Neural progenitor cell (in vitro differentiated cells): ENCODE results near the gene TRABD. TPM values are rescaled to one million over a fixed set of nuclear protein-coding genes. Genes with fewer than 3 reads are reported as not detected.

Source experiments
- DNase-seq: peaks from one replicate; pipeline ENCODE4 v3.0.0-alpha.2; 2016; ENCODE audit warnings: low spot score
- H2AFZ ChIP-seq: fragments of 200-600 bp; sonication (generic); replicated peaks from 2 replicates; pipeline ENCODE4 v1.6.1; 2016; ENCODE audit warnings: antibody characterized with exemption
- H3F3A ChIP-seq: fragments of 200-600 bp; sonication (generic); 2 replicates; pipeline ENCODE4 v1.6.1; 2016; ENCODE audit warnings: antibody characterized with exemption, low read depth
- H3K27ac ChIP-seq: fragments of 200-600 bp; sonication (generic); 2 replicates; pipeline ENCODE4 v1.5.1; 2016; ENCODE audit warnings: mild to moderate bottlenecking
- H3K27me3 ChIP-seq: fragments of 200-600 bp; sonication (generic); 2 replicates; pipeline ENCODE4 v1.6.1; 2016; ENCODE audit warnings: mild to moderate bottlenecking, moderate library complexity
- H3K36me3 ChIP-seq: fragments of 200-600 bp; sonication (generic); 2 replicates; pipeline ENCODE4 v1.5.1; 2016
- H3K4me1 ChIP-seq: fragments of 200-600 bp; sonication (generic); 2 replicates; pipeline ENCODE4 v1.6.1; 2016; ENCODE audit warnings: mixed run types
- H3K4me2 ChIP-seq: fragments of 200-600 bp; sonication (generic); 2 replicates; pipeline ENCODE4 v1.6.1; 2016
- H3K4me3 ChIP-seq: fragments of 200-600 bp; sonication (generic); 2 replicates; pipeline ENCODE4 v1.5.1; 2016
- H3K79me2 ChIP-seq: fragments of 200-600 bp; sonication (generic); 2 replicates; pipeline ENCODE4 v1.6.1; 2016; ENCODE audit warnings: low read depth
- H3K9ac ChIP-seq: fragments of 200-600 bp; sonication (generic); 2 replicates; pipeline ENCODE4 v1.6.1; 2016
- H3K9me3 ChIP-seq: fragments of 200-600 bp; sonication (generic); 2 replicates; pipeline ENCODE4 v1.5.1; 2016; ENCODE audit warnings: low read depth
- H4K20me1 ChIP-seq: fragments of 200-600 bp; sonication (generic); 2 replicates; pipeline ENCODE4 v1.6.1; 2016; ENCODE audit warnings: low read depth
- H3K27ac Mint-ChIP-seq: 3 replicates; pipeline ENCODE4 v1.8.0; 2021; ENCODE audit warnings: mixed read lengths
- H3K27me3 Mint-ChIP-seq: 2 replicates; pipeline ENCODE4 v1.8.0; 2022; ENCODE audit warnings: low read depth, mild to moderate bottlenecking, inconsistent platforms, moderate library complexity, mixed read lengths; ENCODE audit not compliant: insufficient read depth
- H3K36me3 Mint-ChIP-seq: 3 replicates; pipeline ENCODE4 v1.8.0; 2021; ENCODE audit warnings: mixed read lengths
- H3K4me1 Mint-ChIP-seq: 3 replicates; pipeline ENCODE4 v1.8.0; 2021; ENCODE audit warnings: mixed read lengths
- H3K4me3 Mint-ChIP-seq: 3 replicates; pipeline ENCODE4 v1.8.0; 2021; ENCODE audit warnings: mild to moderate bottlenecking, moderate library complexity, mixed read lengths
- H3K9me3 Mint-ChIP-seq: 3 replicates; pipeline ENCODE4 v1.8.0; 2020; ENCODE audit warnings: mixed read lengths
- CTCF ChIP-seq: fragments of 200-600 bp; sonication (generic); IDR thresholded peaks from 2 replicates; pipeline ENCODE4 v1.5.1; 2017; ENCODE audit warnings: antibody characterized with exemption, mild to moderate bottlenecking
- EZH2 ChIP-seq: fragments of 200-600 bp; sonication (generic); IDR thresholded peaks from 2 replicates; pipeline ENCODE4 v1.6.1; 2017; ENCODE audit warnings: antibody characterized with exemption, mild to moderate bottlenecking, moderate library complexity
- EZH2phosphoT487 ChIP-seq: fragments of 200-600 bp; sonication (generic); IDR thresholded peaks from 2 replicates; pipeline ENCODE4 v1.6.1; 2017; ENCODE audit warnings: antibody characterized with exemption
- total RNA-seq: library from RNA; depleted of rRNA; stranded (reverse); fragments of >200 nt; gene quantifications from 2 replicates; pipeline ENCODE4 v1.2.3, GENCODE V29; 2015; ENCODE audit warnings: low replicate concordance

Gene TRABD
- total RNA-seq, 1 donor from 2014 or later = 15.4 TPM

DNA sequence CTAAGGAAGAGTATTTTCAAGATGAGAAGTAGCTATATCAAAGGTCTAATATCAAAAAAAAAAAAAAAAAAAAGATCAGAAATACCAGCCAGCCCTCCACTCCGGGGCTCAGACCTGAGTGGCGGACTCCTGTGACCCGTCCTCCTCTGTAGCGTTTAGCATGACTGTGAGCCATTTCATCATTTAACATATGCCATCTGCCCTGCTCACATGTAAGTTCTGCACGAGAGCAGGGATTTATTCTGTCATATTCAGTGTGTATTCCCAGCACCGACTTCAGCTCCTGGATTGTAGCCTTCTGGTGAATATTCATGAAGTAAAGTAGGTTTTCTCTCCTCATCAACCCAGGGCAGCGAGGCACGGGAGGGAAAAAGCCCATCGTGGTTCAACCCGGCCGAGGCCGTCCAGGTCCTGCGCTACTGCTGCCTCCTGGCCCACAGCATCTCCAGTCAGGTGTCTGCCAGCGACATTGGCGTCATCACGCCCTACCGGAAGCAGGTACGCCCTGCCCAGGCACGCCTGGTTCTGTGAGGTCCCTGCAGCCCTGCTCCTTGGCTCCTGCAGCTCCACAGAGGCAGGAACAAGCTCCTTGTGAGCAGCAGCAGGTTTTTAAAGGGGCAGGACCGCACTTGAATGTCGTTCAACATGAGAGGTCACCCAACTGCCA lies 27.9 kb upstream of the TRABD start:
- H3F3A ChIP-seq = no peaks in the 10 kb centered on the region
- no peaks in the 10 kb centered on the region for H3K4me1 Mint-ChIP-seq
- no peaks in the 10 kb centered on the region for H3K4me1 ChIP-seq
- no peak overlapping the region for H3K27ac ChIP-seq
- H3K27me3 Mint-ChIP-seq = peaks cover 5% of the 10 kb centered on the region
- no peak overlapping the region for H3K4me3 Mint-ChIP-seq
- no peaks in the 10 kb centered on the region for H3K36me3 Mint-ChIP-seq
- no peak overlapping the region for H3K27ac Mint-ChIP-seq
- H3K4me3 ChIP-seq = no peak overlapping the region
- H3K27me3 ChIP-seq = no peaks in the 10 kb centered on the region
- no peaks in the 10 kb centered on the region for H3K36me3 ChIP-seq
- TF ChIP-seq CTCF = no peak
- TF ChIP-seq EZH2 = no peak
- TF ChIP-seq EZH2phosphoT487 = no peak
- no peaks in the 10 kb centered on the region for H4K20me1 ChIP-seq
- H3K4me2 ChIP-seq = no peak overlapping the region
- H3K9me3 ChIP-seq = no peaks in the 10 kb centered on the region
- DNase-seq = no peak
- H3K79me2 ChIP-seq = no peaks in the 10 kb centered on the region
- H3K9me3 Mint-ChIP-seq = no peaks in the 10 kb centered on the region
- no peak overlapping the region for H2AFZ ChIP-seq
- no peak overlapping the region for H3K9ac ChIP-seq

- peak overlapping the region; percentile 33 for H3K27ac Mint-ChIP-seq
- DNase-seq = no peak
- TF ChIP-seq EZH2 (no peak), CTCF (no peak), EZH2phosphoT487 (no peak)
Observed at GRCh38 chr22:50160947-50161346, 24.8 kb upstream of the TRABD start.

DNA sequence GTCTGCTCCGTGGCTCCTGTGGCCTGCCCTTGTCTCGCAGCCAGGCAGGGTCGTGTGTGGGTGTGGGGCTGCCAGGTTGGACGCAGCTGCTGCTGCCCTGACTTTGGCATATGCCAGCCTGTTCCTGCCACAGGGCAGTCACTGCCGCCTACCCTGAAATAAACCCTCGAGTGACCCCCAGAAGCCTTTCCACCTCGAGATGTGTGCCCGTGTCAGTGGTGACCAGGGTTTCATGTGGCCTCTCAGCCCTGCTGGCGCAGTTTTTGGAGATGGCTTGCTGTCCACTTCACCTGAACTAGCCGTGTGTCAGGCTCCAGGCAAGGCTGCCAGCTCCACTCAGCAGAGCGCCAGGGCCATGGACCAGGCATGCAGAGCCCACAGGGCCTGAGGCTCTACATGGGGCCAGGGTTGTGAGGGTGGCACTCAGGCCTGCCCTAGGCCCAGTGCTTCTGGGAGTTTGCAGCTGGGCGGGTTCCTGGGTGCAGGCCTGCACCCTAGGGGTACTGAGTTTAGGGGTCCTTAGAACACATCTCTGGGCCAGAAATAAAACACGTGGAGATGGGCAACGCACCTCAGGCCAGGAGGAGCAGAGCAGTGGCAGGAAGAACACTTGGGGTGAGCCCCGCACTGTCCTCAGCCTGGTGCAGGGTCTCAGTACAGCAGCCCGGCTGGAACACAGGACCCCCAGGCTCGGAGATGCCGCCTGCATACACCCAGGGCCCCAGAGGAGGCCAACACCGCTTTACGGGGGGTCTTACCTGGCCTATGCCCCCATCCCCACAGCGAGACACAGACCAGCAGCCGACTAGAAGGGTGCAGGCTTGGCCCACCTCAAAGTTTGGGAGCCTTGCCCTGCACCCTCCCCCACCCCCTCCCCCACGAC lies 24.0 kb upstream of the TRABD start:
- H3K36me3 ChIP-seq = no peaks in the 10 kb centered on the region
- Mint-ChIP-seq H3K27me3 (peaks cover 11% of the 10 kb centered on the region), H3K36me3 (no peaks in the 10 kb centered on the region), H3K4me1 (no peaks in the 10 kb centered on the region), H3K4me3 (no peak overlapping the region), H3K9me3 (no peaks in the 10 kb centered on the region), H3K27ac (no peak overlapping the region)
- no peaks in the 10 kb centered on the region for H3K4me1 ChIP-seq
- H3K4me2 ChIP-seq = no peak overlapping the region
- H3F3A ChIP-seq = no peaks in the 10 kb centered on the region
- H4K20me1 ChIP-seq = no peaks in the 10 kb centered on the region
- H3K79me2 ChIP-seq = no peaks in the 10 kb centered on the region
- no peak for DNase-seq
- no peak overlapping the region for H3K9ac ChIP-seq
- H2AFZ ChIP-seq = no peak overlapping the region
- no peak overlapping the region for H3K4me3 ChIP-seq
- H3K27me3 ChIP-seq = peaks cover 1% of the 10 kb centered on the region
- H3K27ac ChIP-seq = no peak overlapping the region
- no peaks in the 10 kb centered on the region for H3K9me3 ChIP-seq
- TF ChIP-seq EZH2 (no peak), CTCF (no peak), EZH2phosphoT487 (no peak)

More at GRCh38 chr22:50160947-50161346, 24.8 kb upstream of the TRABD start:
- H3K9me3 ChIP-seq = no peaks in the 10 kb centered on the region
- H3K4me3 ChIP-seq = no peak overlapping the region
- peaks cover 11% of the 10 kb centered on the region for H3K27me3 Mint-ChIP-seq
- H3K4me3 Mint-ChIP-seq = no peak overlapping the region
- no peak overlapping the region for H2AFZ ChIP-seq
- H3K36me3 ChIP-seq = no peaks in the 10 kb centered on the region
- H4K20me1 ChIP-seq = no peaks in the 10 kb centered on the region
- H3K36me3 Mint-ChIP-seq = no peaks in the 10 kb centered on the region
- H3K27me3 ChIP-seq = no peaks in the 10 kb centered on the region
- no peak overlapping the region for H3K9ac ChIP-seq
- no peaks in the 10 kb centered on the region for H3F3A ChIP-seq
- H3K4me2 ChIP-seq = no peak overlapping the region
- no peaks in the 10 kb centered on the region for H3K79me2 ChIP-seq
- H3K4me1 Mint-ChIP-seq = no peaks in the 10 kb centered on the region
- no peaks in the 10 kb centered on the region for H3K9me3 Mint-ChIP-seq
- no peak overlapping the region for H3K27ac ChIP-seq
- H3K4me1 ChIP-seq = no peaks in the 10 kb centered on the region
